GM12865 (cell line): ENCODE data around the gene CACNG7.

Experiments used
- DNase-seq: peaks from one replicate; pipeline ENCODE4 v3.0.0; 2010; ENCODE audit warnings: low read depth
- H3K4me3 ChIP-seq: 2 replicates; pipeline ENCODE4 v1.5.1; 2011; ENCODE audit warnings: mild to moderate bottlenecking, low read depth, low read length, control low read depth
- TF ChIP-seq, protein P1 (sequence below): IDR thresholded peaks from 2 replicates; pipeline ENCODE4 v1.5.1; 2011; ENCODE audit warnings: low read length, control low read depth, low read depth, inconsistent platforms; ENCODE audit not compliant: insufficient read depth; ENCODE audit errors: missing control alignments

The CACNG7 gene

DNA sequence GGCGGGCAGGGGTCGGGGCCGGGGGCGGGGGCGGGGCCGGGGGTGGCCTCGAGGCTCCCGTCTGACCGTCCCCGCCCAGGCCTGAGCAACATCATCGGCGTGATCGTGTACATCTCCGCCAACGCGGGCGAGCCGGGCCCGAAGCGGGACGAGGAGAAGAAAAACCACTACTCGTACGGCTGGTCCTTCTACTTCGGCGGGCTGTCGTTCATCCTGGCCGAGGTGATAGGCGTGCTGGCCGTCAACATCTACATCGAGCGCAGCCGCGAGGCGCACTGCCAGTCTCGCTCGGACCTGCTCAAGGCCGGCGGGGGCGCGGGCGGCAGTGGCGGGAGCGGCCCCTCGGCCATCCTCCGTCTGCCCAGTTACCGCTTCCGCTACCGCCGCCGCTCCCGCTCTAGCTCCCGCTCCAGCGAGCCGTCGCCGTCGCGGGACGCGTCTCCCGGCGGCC, 72.9 kb downstream of the CACNG7 start:
- no peak overlapping the region for H3K4me3 ChIP-seq
- TF ChIP-seq, protein P1, sequence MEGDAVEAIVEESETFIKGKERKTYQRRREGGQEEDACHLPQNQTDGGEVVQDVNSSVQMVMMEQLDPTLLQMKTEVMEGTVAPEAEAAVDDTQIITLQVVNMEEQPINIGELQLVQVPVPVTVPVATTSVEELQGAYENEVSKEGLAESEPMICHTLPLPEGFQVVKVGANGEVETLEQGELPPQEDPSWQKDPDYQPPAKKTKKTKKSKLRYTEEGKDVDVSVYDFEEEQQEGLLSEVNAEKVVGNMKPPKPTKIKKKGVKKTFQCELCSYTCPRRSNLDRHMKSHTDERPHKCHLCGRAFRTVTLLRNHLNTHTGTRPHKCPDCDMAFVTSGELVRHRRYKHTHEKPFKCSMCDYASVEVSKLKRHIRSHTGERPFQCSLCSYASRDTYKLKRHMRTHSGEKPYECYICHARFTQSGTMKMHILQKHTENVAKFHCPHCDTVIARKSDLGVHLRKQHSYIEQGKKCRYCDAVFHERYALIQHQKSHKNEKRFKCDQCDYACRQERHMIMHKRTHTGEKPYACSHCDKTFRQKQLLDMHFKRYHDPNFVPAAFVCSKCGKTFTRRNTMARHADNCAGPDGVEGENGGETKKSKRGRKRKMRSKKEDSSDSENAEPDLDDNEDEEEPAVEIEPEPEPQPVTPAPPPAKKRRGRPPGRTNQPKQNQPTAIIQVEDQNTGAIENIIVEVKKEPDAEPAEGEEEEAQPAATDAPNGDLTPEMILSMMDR = no peak
- DNase-seq = no peak

DNA sequence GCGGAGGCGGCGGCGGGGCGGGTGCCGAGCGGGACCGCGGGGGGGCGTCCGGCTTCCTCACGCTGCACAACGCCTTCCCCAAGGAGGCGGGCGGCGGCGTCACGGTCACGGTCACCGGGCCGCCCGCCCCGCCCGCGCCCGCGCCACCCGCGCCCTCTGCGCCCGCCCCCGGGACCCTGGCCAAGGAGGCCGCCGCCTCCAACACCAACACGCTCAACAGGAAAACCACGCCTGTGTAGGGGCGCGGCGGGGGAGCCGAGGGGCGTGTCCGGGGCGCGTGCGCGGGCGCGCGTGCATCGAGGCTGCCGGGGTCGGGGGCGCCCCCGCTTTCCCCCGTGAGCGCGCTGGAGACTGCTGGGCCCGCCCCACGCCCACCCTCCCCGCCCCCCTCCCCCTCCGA, 73.5 kb downstream of the CACNG7 start:
- DNase-seq = no peak
- no peak overlapping the region for H3K4me3 ChIP-seq
- TF ChIP-seq, protein P1 = no peak

DNA sequence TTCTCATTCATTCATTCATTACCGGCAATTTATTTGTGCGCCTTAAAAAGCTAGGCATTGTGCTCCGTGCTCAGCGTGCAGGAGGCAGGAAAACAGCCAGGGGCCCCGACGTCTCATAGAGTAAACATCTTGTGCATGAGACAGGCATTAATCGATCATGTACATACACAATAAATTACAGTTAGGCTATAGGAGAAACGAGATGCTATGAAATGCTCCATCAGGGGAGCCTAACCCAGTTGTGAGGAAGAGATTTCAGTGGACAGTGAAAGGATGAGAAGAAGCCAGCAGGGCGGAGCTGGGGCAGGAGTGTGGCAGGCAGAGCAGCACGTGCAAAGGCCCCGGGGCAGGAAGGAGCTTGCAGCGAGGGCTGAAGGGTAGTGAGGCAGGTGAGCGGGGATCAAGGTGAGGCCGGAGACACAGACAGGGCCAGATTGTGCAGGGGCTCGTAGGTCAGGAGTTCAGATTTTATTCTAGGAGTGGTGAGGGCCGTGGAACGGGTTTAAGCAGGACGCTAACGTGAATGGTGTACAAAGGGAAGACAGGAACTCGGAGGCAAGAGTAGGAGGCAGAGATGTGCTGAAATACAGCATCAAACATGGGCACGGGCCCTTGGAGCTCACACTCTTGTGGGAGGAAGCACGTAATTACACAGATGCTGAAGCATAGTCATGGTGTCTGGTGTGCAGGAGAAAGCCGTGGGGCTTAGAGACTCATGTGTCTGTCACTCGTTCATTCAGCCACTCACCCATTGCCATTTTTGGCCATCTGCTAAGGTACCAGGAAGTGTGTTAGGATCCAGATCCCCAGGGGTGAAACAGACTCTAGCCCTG, 74.6 kb downstream of the CACNG7 start:
- H3K4me3 ChIP-seq = no peak overlapping the region
- TF ChIP-seq, protein P1 = no peak
- no peak for DNase-seq

DNA sequence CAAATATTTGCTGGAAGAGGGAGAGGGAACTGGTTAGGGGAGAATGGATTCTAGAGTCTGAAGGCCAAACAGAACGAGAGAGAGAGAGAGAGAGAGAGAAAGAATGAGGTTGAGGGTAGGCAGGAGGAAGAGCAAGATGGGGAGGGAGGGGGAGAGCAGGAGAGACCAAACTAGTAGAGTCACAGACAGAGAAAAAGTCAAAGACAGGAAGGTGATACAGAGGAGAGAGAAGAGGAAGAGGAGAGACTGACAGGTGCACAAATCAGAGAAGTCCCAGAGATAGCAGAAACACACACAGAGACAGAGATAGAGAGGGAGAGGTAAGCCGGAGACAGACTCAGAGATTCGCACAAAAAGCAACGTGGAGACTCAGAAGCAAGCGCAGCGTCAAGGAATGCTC, 76.8 kb downstream of the CACNG7 start:
- TF ChIP-seq, protein P1 = no peak
- H3K4me3 ChIP-seq = no peak overlapping the region
- DNase-seq = no peak

DNA sequence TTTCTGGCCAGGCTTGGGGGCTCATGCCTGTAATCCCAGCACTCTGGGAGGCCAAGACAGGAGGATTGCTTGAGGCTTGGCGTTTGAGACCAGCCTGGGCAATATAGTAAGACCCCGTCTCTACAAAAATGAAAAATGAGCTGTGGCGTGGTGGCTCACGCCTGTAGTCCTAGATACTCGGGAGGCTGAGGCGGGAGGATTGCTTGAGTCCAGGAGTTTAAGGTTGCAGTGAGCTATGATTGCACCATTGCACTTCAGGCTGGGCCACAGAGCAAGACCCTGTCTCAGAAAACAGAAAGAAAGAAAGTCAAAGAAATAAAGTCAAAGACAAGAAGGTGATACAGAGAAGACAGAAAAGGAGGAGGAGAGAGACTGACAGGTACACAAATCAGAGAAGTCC, 79.9 kb downstream of the CACNG7 start:
- no peak for DNase-seq
- no peak overlapping the region for H3K4me3 ChIP-seq
- TF ChIP-seq, protein P1 = no peak

DNA sequence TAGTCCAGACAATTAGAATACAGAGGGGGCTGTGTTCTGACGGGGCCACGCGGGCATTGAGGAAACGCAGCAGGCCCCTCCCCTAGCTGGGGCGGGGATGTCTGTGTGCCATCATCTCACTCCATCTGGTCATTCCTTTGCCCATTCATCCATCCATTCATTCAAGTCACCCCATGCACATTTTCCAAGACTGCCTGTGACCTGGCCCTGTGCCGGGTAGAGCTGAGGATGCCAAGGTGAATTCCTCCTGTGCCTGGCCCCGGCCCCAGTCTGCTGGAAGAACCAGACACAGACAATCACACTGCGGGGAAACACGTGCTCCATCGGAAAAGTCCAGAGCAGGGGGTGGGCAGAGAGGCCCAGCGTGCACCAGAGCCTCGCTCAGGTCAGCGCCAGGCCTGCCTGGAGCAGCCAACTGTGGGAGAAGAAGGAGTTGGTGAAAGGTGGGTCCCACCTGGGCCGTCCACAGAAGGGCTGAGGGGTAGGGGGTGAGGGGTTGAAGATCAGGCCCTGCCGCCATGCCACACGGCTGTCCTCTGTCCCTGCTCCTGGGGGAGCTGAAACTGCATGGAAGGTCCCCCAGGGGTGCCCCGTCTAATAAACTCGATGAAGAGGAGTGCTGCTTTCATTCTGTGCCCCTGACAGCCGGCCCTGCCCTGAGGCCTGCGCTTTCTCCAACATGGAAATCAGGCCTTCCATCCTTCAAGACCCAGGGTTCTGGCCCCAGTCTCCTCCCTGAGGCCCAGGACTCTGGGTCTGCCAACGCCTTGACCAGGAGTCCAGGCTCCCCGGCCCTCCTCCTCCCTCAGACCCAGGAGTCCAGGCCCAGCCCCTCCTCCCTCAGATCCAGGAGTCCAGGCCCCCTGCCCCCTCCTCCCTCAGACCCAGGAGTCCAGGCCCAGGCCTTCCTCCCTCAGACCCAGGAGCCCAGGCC, 80.8 kb downstream of the CACNG7 start:
- DNase-seq = no peak
- TF ChIP-seq, protein P1 = no peak
- H3K4me3 ChIP-seq = no peak overlapping the region
